OCI-LY1 (cell line): ENCODE results near the gene MNAT1.

Source experiments
- EZH2 ChIP-seq: fragments of 200-600 bp; sonication (generic), shearing (Covaris generic); IDR thresholded peaks from 2 replicates; pipeline ENCODE4 v1.8.0; 2017; ENCODE audit warnings: borderline replicate concordance, mixed run types, mild to moderate bottlenecking, antibody characterized with exemption, low read length, moderate library complexity, mixed read lengths
- TF ChIP-seq, protein P1 (sequence below): fragments of 200-600 bp; sonication (generic), shearing (Covaris generic); IDR thresholded peaks from 2 replicates; pipeline ENCODE4 v1.5.1; 2017; ENCODE audit warnings: mild to moderate bottlenecking, antibody characterized with exemption, low read length, moderate library complexity, mixed read lengths

- TF ChIP-seq, protein P1, sequence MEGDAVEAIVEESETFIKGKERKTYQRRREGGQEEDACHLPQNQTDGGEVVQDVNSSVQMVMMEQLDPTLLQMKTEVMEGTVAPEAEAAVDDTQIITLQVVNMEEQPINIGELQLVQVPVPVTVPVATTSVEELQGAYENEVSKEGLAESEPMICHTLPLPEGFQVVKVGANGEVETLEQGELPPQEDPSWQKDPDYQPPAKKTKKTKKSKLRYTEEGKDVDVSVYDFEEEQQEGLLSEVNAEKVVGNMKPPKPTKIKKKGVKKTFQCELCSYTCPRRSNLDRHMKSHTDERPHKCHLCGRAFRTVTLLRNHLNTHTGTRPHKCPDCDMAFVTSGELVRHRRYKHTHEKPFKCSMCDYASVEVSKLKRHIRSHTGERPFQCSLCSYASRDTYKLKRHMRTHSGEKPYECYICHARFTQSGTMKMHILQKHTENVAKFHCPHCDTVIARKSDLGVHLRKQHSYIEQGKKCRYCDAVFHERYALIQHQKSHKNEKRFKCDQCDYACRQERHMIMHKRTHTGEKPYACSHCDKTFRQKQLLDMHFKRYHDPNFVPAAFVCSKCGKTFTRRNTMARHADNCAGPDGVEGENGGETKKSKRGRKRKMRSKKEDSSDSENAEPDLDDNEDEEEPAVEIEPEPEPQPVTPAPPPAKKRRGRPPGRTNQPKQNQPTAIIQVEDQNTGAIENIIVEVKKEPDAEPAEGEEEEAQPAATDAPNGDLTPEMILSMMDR, result no peak
- no peak for TF ChIP-seq EZH2
Observed at GRCh38 chr14:60946773-60947172, 212.2 kb downstream of the MNAT1 start.
